ENCODE results near the gene HDHD2.

GRCh38 chr18:47075098-47075883 is 75.0 kb downstream of the HDHD2 start:
- TF ChIP-seq RAD21 (IDR thresholded peaks at IDR 0.05), result no peak
- TF ChIP-seq, protein P1, sequence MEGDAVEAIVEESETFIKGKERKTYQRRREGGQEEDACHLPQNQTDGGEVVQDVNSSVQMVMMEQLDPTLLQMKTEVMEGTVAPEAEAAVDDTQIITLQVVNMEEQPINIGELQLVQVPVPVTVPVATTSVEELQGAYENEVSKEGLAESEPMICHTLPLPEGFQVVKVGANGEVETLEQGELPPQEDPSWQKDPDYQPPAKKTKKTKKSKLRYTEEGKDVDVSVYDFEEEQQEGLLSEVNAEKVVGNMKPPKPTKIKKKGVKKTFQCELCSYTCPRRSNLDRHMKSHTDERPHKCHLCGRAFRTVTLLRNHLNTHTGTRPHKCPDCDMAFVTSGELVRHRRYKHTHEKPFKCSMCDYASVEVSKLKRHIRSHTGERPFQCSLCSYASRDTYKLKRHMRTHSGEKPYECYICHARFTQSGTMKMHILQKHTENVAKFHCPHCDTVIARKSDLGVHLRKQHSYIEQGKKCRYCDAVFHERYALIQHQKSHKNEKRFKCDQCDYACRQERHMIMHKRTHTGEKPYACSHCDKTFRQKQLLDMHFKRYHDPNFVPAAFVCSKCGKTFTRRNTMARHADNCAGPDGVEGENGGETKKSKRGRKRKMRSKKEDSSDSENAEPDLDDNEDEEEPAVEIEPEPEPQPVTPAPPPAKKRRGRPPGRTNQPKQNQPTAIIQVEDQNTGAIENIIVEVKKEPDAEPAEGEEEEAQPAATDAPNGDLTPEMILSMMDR (IDR thresholded peaks at IDR 0.05; ENCODE audit: low read depth, low read length, missing input control), result no peak
- TF ChIP-seq MAX (IDR thresholded peaks at IDR 0.05), result no peak
- TF ChIP-seq REST (IDR thresholded peaks at IDR 0.05), result no peak
- TF ChIP-seq EGR1 (IDR thresholded peaks at IDR 0.05; ENCODE audit: low read depth in 2 of 2), result no peak

All from liver (tissue), 3 donors.